ENCODE measurements around the gene PRKAR1B.

GRCh38 chr7:522071-522950 lies 204.8 kb downstream of the PRKAR1B start:
- TF ChIP-seq EZH2 (IDR thresholded peaks at IDR 0.05; ENCODE audit: low read depth) (no peak), CTCF (conservative IDR thresholded peaks at IDR 0.05) (no peak)

Measured in PC-9 (cell line).